ENCODE data around the gene RNGTT.

The RNGTT gene

DNA sequence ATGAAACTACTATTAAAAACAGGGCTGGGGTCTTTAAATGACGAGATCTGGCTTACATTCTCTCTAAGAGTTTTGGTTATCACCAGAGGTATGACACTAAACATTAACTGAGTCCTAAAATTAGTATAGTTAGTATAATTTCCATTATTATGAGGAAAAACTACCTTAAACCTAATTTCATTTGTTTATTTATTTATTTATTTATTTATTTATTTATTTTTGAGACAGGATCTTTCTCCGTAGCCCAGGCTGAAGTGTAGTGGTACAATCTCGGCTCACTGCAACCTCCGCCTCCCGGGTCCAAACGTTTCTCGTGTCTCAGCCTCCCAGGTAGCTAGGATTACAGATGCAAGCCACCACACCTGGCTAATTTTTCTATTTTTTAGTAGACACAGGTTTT is 85.5 kb downstream of the RNGTT start (continued):
- TF ChIP-seq, protein P1, sequence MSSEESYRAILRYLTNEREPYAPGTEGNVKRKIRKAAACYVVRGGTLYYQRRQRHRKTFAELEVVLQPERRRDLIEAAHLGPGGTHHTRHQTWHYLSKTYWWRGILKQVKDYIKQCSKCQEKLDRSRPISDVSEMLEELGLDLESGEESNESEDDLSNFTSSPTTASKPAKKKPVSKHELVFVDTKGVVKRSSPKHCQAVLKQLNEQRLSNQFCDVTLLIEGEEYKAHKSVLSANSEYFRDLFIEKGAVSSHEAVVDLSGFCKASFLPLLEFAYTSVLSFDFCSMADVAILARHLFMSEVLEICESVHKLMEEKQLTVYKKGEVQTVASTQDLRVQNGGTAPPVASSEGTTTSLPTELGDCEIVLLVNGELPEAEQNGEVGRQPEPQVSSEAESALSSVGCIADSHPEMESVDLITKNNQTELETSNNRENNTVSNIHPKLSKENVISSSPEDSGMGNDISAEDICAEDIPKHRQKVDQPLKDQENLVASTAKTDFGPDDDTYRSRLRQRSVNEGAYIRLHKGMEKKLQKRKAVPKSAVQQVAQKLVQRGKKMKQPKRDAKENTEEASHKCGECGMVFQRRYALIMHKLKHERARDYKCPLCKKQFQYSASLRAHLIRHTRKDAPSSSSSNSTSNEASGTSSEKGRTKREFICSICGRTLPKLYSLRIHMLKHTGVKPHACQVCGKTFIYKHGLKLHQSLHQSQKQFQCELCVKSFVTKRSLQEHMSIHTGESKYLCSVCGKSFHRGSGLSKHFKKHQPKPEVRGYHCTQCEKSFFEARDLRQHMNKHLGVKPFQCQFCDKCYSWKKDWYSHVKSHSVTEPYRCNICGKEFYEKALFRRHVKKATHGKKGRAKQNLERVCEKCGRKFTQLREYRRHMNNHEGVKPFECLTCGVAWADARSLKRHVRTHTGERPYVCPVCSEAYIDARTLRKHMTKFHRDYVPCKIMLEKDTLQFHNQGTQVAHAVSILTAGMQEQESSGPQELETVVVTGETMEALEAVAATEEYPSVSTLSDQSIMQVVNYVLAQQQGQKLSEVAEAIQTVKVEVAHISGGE (tag by site-specific recombination; conservative IDR thresholded peaks at IDR 0.05; ENCODE audit: low read depth), result peak; percentile 56
- TF ChIP-seq ZFP41 (tag by site-specific recombination; IDR thresholded peaks at IDR 0.05; ENCODE audit: borderline replicate concordance) (no peak), PRDM1 (tag by site-specific recombination; IDR thresholded peaks at IDR 0.05) (no peak), ZNF391 (tag by site-specific recombination; IDR thresholded peaks at IDR 0.05; ENCODE audit: borderline replicate concordance, low read depth) (no peak), ZSCAN16 (tag by site-specific recombination; IDR thresholded peaks at IDR 0.05) (no peak), KLF1 (tag by site-specific recombination; IDR thresholded peaks at IDR 0.05) (no peak), ZNF426 (tag by site-specific recombination; IDR thresholded peaks at IDR 0.05) (peak; percentile 76), ZNF366 (tag by site-specific recombination; conservative IDR thresholded peaks at IDR 0.05) (no peak), OVOL3 (tag by site-specific recombination; IDR thresholded peaks at IDR 0.05) (no peak), ZNF777 (tag by site-specific recombination; IDR thresholded peaks at IDR 0.05; ENCODE audit: borderline replicate concordance) (no peak), ZNF335 (tag by site-specific recombination; conservative IDR thresholded peaks at IDR 0.05) (no peak), ZBTB7A (tag by site-specific recombination; IDR thresholded peaks at IDR 0.05; ENCODE audit: low read depth) (no peak), GLI4 (tag by site-specific recombination; IDR thresholded peaks at IDR 0.05) (no peak), ZNF629 (tag by site-specific recombination; IDR thresholded peaks at IDR 0.05) (peak; percentile 38; the same call in 1 of the 2 replicates), ZBTB8A (tag by site-specific recombination; IDR thresholded peaks at IDR 0.05) (peak; percentile 64), ZNF585B (tag by site-specific recombination; IDR thresholded peaks at IDR 0.05) (no peak), ZNF664 (tag by site-specific recombination; IDR thresholded peaks at IDR 0.05) (0 out of 2 replicates have a peak, but pooled peaks have one; percentile 37), ZNF214 (tag by site-specific recombination; IDR thresholded peaks at IDR 0.05; ENCODE audit: borderline replicate concordance) (no peak)
- TF ChIP-seq, protein P2, sequence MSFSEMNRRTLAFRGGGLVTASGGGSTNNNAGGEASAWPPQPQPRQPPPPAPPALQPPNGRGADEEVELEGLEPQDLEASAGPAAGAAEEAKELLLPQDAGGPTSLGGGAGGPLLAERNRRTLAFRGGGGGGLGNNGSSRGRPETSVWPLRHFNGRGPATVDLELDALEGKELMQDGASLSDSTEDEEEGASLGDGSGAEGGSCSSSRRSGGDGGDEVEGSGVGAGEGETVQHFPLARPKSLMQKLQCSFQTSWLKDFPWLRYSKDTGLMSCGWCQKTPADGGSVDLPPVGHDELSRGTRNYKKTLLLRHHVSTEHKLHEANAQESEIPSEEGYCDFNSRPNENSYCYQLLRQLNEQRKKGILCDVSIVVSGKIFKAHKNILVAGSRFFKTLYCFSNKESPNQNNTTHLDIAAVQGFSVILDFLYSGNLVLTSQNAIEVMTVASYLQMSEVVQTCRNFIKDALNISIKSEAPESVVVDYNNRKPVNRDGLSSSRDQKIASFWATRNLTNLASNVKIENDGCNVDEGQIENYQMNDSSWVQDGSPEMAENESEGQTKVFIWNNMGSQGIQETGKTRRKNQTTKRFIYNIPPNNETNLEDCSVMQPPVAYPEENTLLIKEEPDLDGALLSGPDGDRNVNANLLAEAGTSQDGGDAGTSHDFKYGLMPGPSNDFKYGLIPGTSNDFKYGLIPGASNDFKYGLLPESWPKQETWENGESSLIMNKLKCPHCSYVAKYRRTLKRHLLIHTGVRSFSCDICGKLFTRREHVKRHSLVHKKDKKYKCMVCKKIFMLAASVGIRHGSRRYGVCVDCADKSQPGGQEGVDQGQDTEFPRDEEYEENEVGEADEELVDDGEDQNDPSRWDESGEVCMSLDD (tag by site-specific recombination; IDR thresholded peaks at IDR 0.05), result no peak
- TF ChIP-seq, protein P3, sequence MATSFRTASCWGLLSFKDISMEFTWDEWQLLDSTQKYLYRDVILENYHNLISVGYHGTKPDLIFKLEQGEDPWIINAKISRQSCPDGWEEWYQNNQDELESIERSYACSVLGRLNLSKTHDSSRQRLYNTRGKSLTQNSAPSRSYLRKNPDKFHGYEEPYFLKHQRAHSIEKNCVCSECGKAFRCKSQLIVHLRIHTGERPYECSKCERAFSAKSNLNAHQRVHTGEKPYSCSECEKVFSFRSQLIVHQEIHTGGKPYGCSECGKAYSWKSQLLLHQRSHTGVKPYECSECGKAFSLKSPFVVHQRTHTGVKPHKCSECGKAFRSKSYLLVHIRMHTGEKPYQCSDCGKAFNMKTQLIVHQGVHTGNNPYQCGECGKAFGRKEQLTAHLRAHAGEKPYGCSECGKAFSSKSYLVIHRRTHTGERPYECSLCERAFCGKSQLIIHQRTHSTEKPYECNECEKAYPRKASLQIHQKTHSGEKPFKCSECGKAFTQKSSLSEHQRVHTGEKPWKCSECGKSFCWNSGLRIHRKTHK (tag by site-specific recombination; IDR thresholded peaks at IDR 0.05), result no peak
- TF ChIP-seq, protein P4, sequence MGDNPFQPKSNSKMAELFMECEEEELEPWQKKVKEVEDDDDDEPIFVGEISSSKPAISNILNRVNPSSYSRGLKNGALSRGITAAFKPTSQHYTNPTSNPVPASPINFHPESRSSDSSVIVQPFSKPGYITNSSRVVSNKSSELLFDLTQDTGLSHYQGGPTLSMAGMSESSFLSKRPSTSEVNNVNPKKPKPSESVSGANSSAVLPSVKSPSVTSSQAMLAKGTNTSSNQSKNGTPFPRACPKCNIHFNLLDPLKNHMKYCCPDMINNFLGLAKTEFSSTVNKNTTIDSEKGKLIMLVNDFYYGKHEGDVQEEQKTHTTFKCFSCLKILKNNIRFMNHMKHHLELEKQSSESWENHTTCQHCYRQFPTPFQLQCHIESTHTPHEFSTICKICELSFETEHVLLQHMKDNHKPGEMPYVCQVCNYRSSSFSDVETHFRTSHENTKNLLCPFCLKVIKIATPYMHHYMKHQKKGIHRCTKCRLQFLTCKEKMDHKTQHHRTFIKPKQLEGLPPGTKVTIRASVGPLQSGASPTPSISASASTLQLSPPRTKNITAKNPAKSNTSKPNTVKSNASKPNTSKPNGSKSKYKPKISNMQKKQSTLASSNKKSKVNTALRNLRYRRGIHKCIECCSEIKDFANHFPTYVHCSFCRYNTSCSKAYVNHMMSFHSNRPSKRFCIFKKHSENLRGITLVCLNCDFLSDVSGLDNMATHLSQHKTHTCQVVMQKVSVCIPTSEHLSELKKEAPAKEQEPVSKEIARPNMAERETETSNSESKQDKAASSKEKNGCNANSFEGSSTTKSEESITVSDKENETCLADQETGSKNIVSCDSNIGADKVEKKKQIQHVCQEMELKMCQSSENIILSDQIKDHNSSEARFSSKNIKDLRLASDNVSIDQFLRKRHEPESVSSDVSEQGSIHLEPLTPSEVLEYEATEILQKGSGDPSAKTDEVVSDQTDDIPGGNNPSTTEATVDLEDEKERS (tag by site-specific recombination; IDR thresholded peaks at IDR 0.05), result no peak

All from HEK293 (cell line).